ENCODE results near the gene CLCN5.

Gene CLCN5

DNA sequence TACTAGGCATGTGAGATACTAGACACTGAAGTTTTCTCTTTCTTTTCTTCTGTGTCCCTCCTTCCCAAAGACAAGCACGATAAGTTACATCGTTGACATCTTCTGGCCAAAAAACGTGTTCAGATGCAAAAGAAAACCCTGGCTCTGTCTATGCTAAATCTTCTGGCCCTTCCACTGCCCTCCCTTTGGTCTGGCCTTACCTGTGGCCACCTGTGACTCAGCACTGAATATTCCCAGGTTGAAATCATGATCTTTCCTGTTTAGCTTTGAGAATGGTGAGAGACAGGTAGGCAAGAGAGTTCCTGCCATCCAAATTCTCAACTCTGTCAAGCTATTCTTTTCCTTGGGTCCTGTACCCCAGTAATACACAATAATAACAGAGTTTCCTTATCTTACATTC, 12.3 kb downstream of the CLCN5 start:
- DNase-seq, result no peak

DNA sequence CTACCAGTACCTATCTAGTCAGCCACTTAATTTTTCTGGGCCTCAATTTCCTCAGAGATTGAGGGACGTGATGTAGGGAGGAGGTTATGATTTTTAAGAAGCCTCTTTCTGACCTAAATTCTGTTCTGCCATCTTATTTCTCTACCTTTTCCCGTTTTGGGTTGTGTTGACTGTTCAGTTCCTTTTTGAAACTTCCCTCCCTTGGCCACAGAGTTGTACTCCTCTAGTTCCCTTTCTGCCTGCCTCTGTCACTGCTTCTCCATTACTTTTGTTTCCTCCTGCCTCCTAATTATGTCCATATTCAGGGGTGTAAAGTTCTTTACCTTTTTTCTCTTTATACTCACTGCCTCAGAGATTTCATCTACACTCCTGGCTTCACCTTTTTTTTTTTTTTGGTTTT, 25.4 kb downstream of the CLCN5 start:
- DNase-seq, result no peak

DNA sequence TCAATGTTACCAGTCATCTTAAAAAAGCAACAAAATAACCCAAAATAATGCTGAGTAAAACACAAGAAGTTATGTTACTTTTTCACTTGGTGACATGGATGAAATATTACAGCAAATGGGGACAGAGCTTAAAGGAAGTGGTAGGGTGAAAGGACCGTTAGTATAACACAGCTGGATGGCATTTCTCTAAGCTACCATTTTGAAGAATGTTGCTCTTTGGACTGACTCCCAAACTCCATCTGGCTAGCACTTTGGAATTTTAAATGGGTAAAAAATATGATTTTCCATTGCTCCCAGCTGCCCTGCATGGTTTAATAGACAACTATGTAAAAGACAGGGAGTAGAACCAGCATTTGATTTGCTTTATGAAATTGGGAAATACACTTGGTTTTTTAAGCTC, 27.6 kb downstream of the CLCN5 start:
- no peak for DNase-seq

DNA sequence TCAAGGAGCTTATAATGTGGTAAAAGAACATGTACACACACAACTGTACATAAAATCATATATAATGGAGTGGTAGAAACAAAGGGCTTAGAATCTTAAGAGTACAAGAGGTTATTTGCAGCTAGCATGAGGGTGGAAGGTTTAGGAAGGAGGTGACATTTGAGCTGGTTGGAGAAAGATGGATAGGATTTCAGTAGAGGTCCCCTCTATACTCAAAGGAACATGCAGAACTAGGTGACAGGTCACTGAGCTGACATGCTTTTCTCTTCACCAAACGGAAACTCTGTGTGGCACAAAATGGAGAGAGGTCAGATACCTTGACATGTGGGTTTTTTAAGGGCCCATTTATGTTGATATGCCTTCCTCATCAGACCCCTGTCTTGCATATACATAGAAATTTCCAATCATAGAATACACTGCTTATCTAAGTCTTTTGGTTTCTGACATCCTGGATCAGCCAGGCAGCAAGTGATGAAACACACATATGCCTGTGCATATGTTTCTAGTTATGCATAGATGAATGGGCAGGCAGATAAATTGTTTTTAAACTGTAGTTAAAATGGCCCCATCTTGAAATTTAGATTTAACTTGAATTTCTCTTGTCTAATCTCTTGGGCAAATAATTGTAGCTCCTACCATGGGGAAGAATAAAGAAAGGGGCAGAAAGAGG, 29.3 kb downstream of the CLCN5 start:
- DNase-seq, result no peak

DNA sequence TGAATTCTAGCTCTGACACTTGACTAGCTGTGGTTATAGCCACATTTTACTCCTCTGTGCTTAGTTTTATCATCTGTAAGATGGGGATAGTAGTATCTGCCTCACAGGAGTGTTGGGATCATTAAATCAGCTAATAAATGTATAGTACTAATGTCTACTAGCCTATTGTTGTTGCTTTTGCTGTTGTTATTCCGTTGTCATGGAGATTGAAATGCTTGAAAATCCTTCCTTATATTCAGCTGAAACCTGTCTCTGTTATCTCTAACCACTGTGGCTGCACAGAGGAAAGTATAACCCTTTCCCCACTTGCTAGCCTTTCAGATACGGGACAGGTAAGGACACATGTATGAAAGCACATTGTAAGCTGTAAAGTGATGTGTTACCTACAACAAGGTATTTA, 33.9 kb downstream of the CLCN5 start:
- no peak for DNase-seq

DNA sequence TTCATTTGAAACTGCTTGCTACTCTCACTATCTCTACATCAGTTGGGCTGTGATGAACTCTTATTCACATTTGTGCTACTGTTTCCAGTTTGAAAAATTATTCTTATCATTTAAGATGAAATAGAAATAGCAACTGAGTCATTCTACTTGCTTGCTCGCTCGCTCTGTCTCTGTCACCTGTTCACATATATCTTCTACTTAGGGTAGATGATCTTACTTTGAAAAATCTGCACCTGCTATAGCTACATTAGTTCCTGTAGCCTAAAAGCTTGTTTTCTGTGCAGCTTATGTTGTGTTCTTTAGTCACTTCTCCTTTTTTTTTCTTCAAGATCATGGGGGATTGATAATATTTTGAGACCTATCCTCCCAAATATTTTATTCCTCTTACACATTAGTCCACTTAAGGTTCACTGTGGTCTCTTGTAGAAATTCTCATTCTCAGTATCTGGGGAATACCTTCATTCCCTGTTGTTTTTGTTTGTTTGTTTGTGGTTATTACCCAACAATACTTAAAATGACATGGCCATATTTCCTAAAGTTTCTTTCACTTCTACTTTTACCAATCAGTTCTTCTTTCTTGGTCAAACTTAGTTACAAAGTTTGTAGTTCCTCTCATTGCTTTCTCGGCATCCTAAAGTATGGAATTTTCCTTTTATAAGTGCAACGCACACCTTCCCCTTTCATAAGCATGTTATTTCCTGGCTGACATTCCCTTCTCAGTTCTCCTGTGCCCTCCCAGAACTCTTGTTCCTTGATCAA, 36.5 kb downstream of the CLCN5 start:
- DNase-seq, result no peak

DNA sequence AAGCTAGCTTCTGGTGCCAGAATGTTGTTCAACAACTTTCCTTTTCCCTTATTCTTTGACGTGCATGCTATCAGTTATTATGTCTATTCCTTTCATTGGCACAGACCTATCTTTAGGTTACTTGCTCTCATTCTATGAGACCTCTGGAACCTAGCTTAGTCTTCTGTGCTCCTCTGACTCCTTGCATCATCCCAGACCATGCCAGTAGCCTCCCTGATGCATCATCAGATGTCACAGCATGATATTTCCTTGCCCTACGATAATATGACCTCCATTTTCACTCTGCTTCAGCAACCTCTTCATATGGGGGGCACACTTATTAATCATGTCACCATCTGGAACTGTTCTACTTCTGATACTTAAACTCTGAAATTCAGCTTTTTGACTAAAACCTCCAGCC, 37.2 kb downstream of the CLCN5 start:
- DNase-seq, result no peak

DNA sequence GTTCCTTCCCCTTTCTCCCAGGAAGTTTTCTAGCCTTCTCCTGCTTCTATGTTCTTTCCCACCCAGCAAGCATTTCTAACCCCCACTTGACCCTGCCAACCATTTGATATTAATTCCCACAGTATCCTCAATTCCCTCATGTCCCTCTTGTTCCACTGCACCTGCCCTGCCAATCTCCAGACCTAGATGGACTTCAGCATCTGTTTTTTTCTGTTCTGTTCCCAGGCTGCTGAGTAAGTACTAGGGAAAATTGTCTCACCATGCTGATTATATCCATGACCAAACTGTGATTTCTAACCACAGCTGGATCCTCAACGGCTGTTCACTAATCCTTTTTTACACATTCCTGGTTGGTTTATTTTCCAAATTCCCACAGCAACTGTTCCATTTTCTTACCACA, 37.7 kb downstream of the CLCN5 start:
- no peak for DNase-seq

DNA sequence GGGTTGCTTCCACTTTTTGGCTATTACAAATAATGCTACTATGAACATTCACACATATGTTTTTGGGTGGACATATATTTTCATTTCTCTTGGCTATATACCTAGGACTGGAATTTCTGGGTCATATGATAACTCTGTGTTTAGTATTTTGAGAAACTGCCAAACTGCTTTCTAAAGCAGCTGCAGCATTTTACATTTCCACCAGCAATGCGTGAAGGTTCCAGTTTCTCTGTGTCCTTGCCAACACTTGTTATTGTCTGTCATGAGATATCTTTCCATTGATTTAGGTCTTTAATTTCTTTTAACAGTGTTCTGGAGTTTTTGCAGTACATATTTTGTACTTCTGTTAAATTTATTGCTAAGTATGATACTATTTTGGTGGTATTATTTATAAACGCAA, 48.3 kb downstream of the CLCN5 start:
- DNase-seq, result no peak

DNA sequence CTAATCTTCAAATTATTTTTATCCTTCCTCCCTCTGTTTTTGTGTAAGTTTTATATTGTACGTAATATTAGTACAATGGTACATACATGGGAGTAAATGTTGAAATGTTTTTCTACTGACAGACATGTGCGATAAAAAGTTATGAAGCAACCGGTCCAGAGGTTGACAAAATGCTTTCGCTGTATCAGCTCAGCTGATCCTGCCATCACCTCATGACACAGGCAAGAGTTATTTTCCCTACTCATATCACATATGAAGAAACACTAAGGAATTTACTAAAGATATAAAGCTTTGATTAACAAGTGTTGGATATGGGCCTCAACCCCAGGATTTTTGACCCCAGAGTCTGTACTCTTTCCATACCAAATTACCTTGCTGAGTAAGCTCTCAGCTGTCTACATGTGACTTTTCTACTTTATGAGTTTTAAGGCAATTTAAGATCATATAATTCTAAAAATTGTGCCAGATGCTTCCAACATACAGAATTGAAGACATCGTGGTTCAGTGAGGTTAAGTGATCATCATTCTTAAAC, 50.0 kb downstream of the CLCN5 start:
- no peak for DNase-seq

DNA sequence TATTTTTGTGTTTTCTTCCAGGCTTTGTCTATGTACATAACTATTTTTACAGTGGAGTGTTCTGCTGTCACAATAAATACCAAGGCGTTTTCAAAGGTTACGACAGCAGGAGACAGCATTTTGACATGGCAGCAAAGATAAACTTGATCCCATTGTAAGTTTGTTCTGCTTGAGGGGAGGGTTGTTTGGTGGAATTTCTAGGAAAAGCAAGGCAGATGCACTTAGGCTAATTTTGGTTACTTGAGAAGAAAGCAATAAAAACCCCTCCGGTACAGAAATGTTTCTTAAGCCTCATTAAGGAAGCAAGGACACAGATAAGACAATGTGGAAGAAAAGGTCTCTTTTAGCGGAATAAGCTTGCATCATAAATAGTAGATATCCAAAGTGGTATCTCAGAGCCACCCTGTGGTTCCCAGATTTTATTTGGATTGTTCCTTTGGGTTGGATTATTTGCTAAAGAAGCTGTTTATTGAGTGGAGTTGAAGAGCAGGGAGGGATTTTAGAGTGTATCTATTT, 54.3 kb downstream of the CLCN5 start:
- DNase-seq, result no peak

DNA sequence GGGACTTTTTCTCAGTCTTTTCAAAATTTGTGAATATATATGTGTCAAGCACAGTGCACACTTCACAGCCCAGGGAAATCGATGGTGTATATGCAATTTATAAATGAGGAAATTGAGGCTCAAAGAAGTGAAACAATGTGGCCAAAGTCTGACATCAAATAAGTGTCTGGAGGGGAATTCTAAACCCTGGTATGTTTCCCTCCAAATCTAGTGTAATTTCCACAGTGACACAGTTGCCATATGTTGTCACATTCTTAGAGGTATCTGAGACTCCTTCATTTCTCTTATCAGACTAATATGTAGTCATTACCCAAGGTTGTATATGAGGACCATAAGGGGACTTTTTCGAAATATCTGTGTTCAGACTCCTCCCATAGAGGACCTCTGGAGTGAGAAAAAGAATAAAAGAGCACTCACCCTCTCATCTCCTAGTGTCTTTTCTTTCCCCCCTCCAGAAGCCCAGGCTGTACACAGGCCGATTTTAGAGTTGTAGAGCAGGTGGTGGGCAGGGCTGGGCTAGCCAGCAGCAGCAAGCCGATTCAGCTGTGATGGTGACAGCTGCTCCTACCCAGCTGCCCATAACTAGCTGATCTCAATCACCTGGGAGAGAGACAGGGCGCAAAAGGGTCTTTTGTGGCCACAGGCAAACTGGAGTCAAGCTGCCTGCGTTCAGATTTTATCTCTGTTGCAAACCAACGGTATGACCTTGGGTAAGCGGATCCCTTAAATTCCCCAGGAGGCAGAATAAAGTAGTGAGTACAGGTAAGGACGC, 55.1 kb downstream of the CLCN5 start:
- DNase-seq, result no peak

DNA sequence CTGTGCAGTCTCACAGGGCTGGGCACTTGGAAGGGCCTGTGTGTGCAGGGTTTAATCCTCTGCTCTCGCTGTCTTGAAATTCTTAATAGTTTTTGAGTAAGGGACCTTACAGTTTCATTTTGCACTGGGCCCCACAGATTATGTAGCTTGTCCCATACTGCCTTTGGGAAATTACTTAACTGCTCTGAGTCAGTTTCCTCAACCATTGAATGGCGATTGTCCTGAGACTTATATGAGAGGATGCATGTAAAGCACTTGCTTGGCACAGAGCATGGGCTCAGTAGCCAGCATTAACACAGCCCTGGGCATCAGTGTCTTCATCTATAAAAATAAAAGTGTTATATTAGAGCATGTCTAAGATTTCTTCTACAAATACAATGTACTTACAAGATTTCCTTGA, 55.8 kb downstream of the CLCN5 start:
- DNase-seq, result no peak

DNA sequence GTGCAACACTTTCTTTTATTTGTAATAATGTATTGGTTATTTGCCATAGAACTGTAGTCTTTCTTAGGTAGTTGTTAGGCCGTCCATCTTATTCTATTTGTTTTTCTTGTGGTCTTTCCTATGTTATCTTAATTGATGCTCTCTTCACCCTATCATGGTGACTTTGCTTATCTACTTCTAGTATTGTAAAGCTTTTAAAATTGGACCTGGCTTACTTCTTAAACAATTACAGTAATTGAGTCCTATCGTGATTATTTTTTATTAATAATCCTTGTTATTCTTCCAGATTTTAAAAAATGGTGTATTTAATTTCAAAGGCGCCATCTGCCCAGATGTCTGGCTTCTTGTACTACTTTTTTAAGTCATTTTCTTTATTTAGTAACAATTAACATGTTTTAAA, 63.7 kb downstream of the CLCN5 start:
- DNase-seq, result no peak

DNA sequence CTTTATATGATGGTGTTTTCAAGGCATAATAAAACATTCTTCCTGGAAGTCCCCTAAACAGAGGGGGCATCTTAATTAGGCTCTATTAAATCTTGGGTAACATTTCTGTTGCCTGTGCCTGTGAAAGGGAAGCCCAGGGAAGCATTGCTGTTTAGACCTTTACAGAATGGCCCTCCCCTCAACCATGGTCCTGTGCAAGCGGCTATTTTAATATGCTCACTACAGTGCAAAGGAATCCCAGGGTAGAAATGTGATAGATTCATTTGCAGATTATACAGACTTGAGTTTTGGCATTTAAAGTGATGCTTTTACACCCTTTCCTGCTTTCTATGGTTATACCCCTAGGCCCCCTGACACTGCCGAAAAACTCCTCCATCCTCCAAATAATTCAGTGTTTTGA, 65.3 kb downstream of the CLCN5 start:
- DNase-seq, result no peak

DNA sequence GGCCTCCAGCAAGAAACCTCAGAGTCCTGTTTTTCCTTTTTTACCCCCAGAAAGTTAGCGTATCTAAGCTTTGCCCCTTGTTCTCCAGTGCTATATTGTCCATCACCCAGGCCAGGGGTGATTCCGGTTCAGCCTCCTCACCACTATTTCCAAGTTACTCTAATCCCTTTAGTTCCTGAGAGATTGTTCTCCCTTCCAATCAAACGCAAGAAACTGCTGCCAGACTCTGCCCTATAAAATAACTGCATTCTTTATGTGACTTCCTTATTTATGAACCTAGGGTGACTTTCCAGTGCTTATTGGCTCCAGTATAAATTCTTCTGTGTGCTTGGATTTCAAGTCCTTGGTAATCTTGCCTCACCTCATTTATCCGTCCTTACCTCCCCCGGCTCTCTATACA, 65.7 kb downstream of the CLCN5 start:
- no peak for DNase-seq

DNA sequence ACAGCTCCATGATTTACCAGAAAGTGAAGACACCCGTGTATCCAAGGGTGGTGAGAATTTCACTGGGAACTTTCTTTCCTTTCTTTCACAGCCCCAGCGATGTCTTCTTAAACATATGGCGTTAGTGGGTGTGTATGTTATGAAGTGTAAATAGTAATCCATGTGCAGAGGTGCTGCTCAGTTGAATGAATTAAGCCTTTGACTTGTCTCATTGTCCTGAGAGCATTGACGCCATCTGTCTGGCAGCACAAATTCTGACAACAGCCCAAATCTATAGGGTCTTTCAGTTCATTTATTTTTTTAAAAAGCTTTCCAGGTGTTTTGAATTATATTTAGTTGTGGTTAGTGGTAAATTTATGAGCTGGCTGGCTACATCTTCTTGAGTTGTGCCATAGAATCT, 69.4 kb downstream of the CLCN5 start:
- no peak for DNase-seq

DNA sequence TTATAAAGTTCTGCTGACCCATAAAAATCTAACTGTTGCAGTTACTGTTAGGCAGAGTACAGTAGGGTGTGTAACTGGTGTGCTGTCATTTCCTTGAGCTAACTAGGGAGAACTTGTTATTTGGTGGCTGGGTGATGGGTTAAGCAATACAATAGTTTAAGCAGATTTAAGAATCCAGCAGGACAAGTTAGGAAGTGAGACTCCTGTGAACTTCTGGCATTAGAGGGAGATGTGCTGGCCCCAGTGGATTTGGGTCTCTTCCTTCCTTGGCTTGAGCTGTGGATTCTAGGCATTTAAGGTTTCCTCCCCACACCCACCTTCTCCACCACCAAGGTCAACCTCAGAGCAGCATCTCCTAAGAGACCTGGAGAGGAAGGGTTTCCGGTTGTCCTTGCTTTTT, 70.5 kb downstream of the CLCN5 start:
- DNase-seq, result no peak

DNA sequence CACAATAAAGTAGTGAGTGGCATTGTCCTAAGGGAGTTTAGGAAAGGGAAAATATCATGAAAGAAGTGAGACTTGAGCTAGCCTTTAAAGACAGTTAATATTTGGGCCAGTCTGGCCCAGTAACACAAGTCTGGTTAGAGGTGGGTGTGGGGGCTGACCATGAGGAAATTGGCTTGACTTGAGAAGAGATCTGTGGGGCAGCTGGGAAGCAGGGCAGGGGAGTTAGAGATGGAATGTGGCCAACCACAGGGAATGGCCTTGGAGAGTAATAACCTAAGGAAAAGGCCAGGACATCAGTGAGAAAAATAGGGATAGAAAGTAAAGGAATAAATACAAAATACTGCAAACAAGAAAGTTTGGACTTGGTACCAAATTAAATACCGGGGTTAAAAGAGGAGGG, 71.3 kb downstream of the CLCN5 start:
- no peak for DNase-seq

DNA sequence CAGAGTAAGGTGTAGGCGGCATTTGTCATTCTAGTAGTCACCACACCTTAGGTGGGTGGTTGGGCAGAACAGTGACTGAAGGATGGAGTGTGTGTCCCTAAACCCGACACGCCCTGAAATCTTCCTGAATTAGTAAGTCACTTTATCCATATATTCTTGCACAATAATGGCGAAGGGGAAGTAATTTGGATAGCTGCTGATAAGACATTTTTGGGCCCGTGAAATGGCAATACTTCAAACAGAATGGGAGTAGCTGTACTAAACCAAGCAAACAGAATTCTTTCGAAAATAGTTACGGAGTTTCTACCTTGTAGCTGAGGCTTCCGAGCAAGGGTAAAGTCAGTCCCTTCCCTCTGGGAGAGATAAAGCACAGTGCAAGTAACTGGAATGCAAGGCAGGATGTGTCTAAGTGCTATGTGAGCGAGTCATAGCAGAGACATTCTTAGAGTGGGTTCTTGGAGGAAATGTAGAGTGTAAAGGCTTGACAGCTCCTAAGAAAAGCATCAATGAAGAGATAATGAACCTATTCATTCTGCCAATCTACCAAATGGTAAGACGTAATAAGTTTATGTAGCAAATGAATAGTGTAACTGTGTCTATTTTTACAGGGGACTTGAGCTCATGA, 72.8 kb downstream of the CLCN5 start:
- no peak for DNase-seq

DNA sequence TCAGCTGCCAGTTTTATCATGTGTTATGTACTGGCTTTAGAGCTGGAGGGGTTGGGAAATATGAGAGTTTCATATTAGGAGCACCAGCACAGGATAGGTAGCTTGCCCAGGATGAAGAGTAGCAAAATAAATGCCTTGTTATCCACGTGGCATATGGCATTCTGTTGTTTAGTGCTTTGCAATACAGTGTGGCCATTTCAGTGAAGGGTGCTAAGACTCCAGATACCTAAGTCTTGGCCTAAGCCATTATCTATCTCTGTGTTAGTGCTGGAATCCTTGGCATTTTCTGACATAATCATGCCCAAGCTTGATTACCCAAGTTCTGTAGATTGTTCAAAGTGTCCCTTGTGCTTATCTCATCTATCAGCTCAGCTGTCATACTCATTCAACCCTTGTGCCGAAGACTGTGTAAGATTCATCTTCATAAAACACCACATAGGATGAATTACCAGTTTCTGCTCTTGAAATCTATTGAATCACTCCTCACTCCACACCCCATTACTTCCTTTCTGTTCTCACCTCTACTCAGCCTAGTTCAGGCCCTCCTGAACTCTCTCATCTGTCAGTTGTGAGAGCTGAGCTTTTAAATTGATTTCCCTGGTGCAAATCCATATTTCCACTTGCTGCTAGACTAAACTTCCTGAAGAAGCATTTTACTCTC, 73.5 kb downstream of the CLCN5 start:
- DNase-seq, result no peak

DNA sequence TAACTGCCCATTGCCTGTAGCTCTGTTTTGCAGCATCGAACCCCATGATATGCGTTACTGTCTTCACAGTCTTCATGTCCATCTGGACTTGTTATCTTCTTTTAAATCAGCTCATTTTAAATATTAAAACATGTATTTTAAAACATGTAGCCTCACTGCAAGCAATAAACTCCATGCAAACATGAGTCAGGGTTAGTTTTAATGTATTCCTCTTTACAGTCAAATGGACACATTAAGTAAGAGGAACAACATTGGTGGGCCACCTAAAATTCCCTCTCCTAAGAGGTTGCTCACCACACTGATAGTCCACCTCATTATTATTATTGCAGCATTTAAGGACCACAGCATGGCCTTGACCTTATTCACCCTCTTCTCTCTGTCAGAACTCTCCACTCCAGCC, 74.1 kb downstream of the CLCN5 start:
- no peak for DNase-seq

DNA sequence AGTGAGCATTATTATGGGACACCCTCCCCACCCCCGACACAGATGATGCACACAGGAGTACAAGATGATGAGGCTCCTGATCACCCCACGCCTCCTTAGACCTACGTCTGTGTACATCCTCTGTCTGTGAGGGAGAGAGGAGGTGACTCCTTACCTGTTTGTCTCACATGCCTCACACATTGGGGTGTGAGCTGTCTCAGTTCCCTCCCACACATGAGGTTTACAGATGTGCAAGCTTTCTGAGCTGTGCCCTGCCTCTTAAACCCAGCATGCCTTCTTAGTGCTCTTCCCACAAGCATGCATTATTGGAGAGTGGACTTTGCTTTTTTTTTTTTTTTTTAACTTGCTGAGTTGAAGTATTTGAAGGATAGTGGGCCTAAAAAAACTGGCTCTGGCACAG, 76.7 kb downstream of the CLCN5 start:
- no peak for DNase-seq
